Neural cell (in vitro differentiated cells): Measurements from ENCODE around the gene PRKAG2.

Source experiments
- CTCF ChIP-seq: fragments of 450-650 bp; IDR thresholded peaks from 2 replicates; pipeline ENCODE4 v1.5.1; 2014; ENCODE audit warnings: antibody characterized with exemption, mild to moderate bottlenecking, moderate library complexity; ENCODE audit not compliant: poor library complexity, severe bottlenecking
- EP300 ChIP-seq: fragments of 450-650 bp; conservative IDR thresholded peaks from 2 replicates; pipeline ENCODE4 v1.6.1; 2014; ENCODE audit warnings: antibody characterized with exemption, mild to moderate bottlenecking, moderate library complexity; ENCODE audit not compliant: poor library complexity, severe bottlenecking
- EZH2 ChIP-seq: fragments of 200-600, 300-800 bp; shearing (Covaris generic), sonication (generic); IDR thresholded peaks from 2 replicates; pipeline ENCODE4 v1.6.1; 2014; ENCODE audit warnings: antibody characterized with exemption, low read length, borderline replicate concordance, mild to moderate bottlenecking; ENCODE audit not compliant: insufficient read depth, poor library complexity, severe bottlenecking
- MXI1 ChIP-seq: fragments of 450-650 bp; conservative IDR thresholded peaks from 2 replicates; pipeline ENCODE4 v1.6.1; 2014; ENCODE audit warnings: antibody characterized with exemption, mild to moderate bottlenecking; ENCODE audit not compliant: poor library complexity, severe bottlenecking
- POLR2AphosphoS5 ChIP-seq: IDR thresholded peaks from 2 replicates; pipeline ENCODE4 v1.6.1; 2012
- RAD21 ChIP-seq: fragments of 450-650 bp; conservative IDR thresholded peaks from 2 replicates; pipeline ENCODE4 v1.6.1; 2014; ENCODE audit warnings: antibody characterized with exemption, mild to moderate bottlenecking, moderate library complexity
- REST ChIP-seq: IDR thresholded peaks from 2 replicates; pipeline ENCODE4 v1.6.1; 2012; ENCODE audit warnings: borderline replicate concordance
- SMC3 ChIP-seq: fragments of 450-650 bp; conservative IDR thresholded peaks from 2 replicates; pipeline ENCODE4 v1.6.1; 2014; ENCODE audit warnings: antibody characterized with exemption, mild to moderate bottlenecking, moderate library complexity; ENCODE audit not compliant: poor library complexity
- TAF1 ChIP-seq: IDR thresholded peaks from 2 replicates; pipeline ENCODE4 v1.6.1; 2012; ENCODE audit warnings: low read depth

GRCh38 chr7:151539088-151539671, 337.7 kb downstream of the PRKAG2 start:
- TF ChIP-seq CTCF, result no peak
- no peak for TF ChIP-seq TAF1
- TF ChIP-seq EZH2, result no peak
- peak; percentile 48 for TF ChIP-seq EP300
- peak; percentile 33 for TF ChIP-seq RAD21
- no peak for TF ChIP-seq REST
- TF ChIP-seq SMC3, result peak; percentile 46
- peak; percentile 59 for TF ChIP-seq POLR2AphosphoS5
- peak; percentile 83 for TF ChIP-seq MXI1
